SK-N-SH treated with all-trans-retinoic acid at 6 μM for 48 hours (cell line): Measurements from ENCODE around the gene SH3TC1.

Experiments used
- BACH2 ChIP-seq: fragments of 250-450 bp; sonication (Bioruptor Pico); IDR thresholded peaks from 2 replicates; pipeline ENCODE4 v1.9.0; 2021; ENCODE audit warnings: mild to moderate bottlenecking, borderline replicate concordance
- CSDC2 ChIP-seq: fragments of 250-450 bp; sonication (Bioruptor Pico); IDR thresholded peaks from 2 replicates; pipeline ENCODE4 v1.5.0; 2020; ENCODE audit warnings: mild to moderate bottlenecking, moderate library complexity
- ESRRG ChIP-seq: fragments of 250-450 bp; sonication (Bioruptor Pico); IDR thresholded peaks from 2 replicates; pipeline ENCODE4 v1.6.1; 2021; ENCODE audit warnings: mild to moderate bottlenecking
- OSR1 ChIP-seq: fragments of 250-450 bp; sonication (Bioruptor Pico); IDR thresholded peaks from 2 replicates; pipeline ENCODE4 v1.8.0; 2022; ENCODE audit warnings: moderate library complexity, mild to moderate bottlenecking, inconsistent platforms
- PPARA ChIP-seq: fragments of 250-450 bp; sonication (Bioruptor Pico); IDR thresholded peaks from 2 replicates; pipeline ENCODE4 v1.5.0; 2020; ENCODE audit warnings: mild to moderate bottlenecking, borderline replicate concordance
- RARB ChIP-seq: fragments of 250-450 bp; sonication (Bioruptor Pico); IDR thresholded peaks from 2 replicates; pipeline ENCODE4 v1.8.0; 2021; ENCODE audit warnings: mild to moderate bottlenecking, moderate library complexity
- TOX ChIP-seq: fragments of 250-450 bp; sonication (Bioruptor Pico); IDR thresholded peaks from 2 replicates; pipeline ENCODE4 v1.8.0; 2021; ENCODE audit warnings: mild to moderate bottlenecking, moderate library complexity, borderline replicate concordance
- ZFP3 ChIP-seq: fragments of 250-450 bp; sonication (Bioruptor Pico); IDR thresholded peaks from 2 replicates; pipeline ENCODE4 v1.5.0; 2020; ENCODE audit warnings: mild to moderate bottlenecking, moderate library complexity
- TF ChIP-seq, protein P1 (sequence below): fragments of 250-450 bp; sonication (Bioruptor Pico); IDR thresholded peaks from 2 replicates; pipeline ENCODE4 v1.8.0; 2020; ENCODE audit warnings: mild to moderate bottlenecking, moderate library complexity, borderline replicate concordance
- TF ChIP-seq, protein P2 (sequence below): fragments of 250-450 bp; sonication (Bioruptor Pico); IDR thresholded peaks from 2 replicates; pipeline ENCODE4 v1.5.1; 2020; ENCODE audit warnings: low read depth, mild to moderate bottlenecking, moderate library complexity
- TF ChIP-seq, protein P3 (sequence below): fragments of 250-450 bp; sonication (Bioruptor Pico); IDR thresholded peaks from 2 replicates; pipeline ENCODE4 v1.5.0; 2020; ENCODE audit warnings: mild to moderate bottlenecking, moderate library complexity
- TF ChIP-seq, protein P4 (sequence below): fragments of 250-450 bp; sonication (Bioruptor Pico); IDR thresholded peaks from 2 replicates; pipeline ENCODE4 v1.8.0; 2021; ENCODE audit warnings: low read depth, mild to moderate bottlenecking, moderate library complexity, borderline replicate concordance

DNA sequence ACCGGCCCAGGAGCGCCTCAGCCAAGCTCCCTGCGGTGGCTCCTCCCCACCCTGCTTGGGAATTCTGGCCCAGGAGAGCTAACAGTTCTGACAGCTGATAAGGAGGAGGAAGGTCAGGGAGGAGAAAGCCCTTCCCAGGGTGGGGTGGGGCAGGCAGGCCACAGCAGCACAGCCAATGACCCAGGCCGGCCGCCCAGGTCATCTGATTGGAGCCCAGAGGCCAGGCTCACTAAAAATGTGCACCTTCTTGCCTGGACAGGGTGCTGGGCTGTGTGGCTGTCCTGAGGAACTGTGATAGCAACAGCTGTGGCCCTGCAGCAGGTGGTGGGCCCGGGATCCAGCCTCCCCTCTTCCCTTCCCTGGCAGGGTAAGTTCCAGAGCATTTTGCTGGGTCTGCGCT is 17.2 kb upstream of the SH3TC1 start:
- TF ChIP-seq ZFP3 (CRISPR knock-in tag) (no peak), OSR1 (CRISPR knock-in tag) (no peak), ESRRG (CRISPR knock-in tag) (no peak), CSDC2 (CRISPR knock-in tag) (no peak), TOX (CRISPR knock-in tag) (no peak), PPARA (CRISPR knock-in tag) (no peak), BACH2 (CRISPR knock-in tag) (no peak), RARB (no peak)
- TF ChIP-seq, protein P1, sequence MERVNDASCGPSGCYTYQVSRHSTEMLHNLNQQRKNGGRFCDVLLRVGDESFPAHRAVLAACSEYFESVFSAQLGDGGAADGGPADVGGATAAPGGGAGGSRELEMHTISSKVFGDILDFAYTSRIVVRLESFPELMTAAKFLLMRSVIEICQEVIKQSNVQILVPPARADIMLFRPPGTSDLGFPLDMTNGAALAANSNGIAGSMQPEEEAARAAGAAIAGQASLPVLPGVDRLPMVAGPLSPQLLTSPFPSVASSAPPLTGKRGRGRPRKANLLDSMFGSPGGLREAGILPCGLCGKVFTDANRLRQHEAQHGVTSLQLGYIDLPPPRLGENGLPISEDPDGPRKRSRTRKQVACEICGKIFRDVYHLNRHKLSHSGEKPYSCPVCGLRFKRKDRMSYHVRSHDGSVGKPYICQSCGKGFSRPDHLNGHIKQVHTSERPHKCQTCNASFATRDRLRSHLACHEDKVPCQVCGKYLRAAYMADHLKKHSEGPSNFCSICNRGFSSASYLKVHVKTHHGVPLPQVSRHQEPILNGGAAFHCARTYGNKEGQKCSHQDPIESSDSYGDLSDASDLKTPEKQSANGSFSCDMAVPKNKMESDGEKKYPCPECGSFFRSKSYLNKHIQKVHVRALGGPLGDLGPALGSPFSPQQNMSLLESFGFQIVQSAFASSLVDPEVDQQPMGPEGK (CRISPR knock-in tag), result no peak
- TF ChIP-seq, protein P2, sequence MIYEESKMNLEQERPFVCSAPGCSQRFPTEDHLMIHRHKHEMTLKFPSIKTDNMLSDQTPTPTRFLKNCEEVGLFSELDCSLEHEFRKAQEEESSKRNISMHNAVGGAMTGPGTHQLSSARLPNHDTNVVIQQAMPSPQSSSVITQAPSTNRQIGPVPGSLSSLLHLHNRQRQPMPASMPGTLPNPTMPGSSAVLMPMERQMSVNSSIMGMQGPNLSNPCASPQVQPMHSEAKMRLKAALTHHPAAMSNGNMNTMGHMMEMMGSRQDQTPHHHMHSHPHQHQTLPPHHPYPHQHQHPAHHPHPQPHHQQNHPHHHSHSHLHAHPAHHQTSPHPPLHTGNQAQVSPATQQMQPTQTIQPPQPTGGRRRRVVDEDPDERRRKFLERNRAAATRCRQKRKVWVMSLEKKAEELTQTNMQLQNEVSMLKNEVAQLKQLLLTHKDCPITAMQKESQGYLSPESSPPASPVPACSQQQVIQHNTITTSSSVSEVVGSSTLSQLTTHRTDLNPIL (CRISPR knock-in tag), result no peak
- TF ChIP-seq, protein P3, sequence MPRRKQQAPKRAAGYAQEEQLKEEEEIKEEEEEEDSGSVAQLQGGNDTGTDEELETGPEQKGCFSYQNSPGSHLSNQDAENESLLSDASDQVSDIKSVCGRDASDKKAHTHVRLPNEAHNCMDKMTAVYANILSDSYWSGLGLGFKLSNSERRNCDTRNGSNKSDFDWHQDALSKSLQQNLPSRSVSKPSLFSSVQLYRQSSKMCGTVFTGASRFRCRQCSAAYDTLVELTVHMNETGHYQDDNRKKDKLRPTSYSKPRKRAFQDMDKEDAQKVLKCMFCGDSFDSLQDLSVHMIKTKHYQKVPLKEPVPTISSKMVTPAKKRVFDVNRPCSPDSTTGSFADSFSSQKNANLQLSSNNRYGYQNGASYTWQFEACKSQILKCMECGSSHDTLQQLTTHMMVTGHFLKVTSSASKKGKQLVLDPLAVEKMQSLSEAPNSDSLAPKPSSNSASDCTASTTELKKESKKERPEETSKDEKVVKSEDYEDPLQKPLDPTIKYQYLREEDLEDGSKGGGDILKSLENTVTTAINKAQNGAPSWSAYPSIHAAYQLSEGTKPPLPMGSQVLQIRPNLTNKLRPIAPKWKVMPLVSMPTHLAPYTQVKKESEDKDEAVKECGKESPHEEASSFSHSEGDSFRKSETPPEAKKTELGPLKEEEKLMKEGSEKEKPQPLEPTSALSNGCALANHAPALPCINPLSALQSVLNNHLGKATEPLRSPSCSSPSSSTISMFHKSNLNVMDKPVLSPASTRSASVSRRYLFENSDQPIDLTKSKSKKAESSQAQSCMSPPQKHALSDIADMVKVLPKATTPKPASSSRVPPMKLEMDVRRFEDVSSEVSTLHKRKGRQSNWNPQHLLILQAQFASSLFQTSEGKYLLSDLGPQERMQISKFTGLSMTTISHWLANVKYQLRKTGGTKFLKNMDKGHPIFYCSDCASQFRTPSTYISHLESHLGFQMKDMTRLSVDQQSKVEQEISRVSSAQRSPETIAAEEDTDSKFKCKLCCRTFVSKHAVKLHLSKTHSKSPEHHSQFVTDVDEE (CRISPR knock-in tag), result no peak
- TF ChIP-seq, protein P4, sequence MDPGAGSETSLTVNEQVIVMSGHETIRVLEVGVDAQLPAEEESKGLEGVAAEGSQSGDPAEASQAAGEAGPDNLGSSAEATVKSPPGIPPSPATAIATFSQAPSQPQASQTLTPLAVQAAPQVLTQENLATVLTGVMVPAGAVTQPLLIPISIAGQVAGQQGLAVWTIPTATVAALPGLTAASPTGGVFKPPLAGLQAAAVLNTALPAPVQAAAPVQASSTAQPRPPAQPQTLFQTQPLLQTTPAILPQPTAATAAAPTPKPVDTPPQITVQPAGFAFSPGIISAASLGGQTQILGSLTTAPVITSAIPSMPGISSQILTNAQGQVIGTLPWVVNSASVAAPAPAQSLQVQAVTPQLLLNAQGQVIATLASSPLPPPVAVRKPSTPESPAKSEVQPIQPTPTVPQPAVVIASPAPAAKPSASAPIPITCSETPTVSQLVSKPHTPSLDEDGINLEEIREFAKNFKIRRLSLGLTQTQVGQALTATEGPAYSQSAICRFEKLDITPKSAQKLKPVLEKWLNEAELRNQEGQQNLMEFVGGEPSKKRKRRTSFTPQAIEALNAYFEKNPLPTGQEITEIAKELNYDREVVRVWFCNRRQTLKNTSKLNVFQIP (CRISPR knock-in tag), result no peak
